ENCODE measurements around the gene ERCC5. TPM values are rescaled to one million over a fixed set of nuclear protein-coding genes. Genes with fewer than 3 reads are reported as not detected.

Gene ERCC5
- total and polyA plus RNA-seq, 2 donors (not counting 3 experiments of a cell fraction or from before 2014, with no cell fraction given) = 12.5 to 40.1 TPM

GRCh38 chr13:102836471-102836870, 9.4 kb upstream of the ERCC5 start:
- CTCF ChIA-PET = no interaction called here
- no peak for FAIRE-seq

More at GRCh38 chr13:102836471-102836870, 9.4 kb upstream of the ERCC5 start:
- H3K79me2 ChIP-seq (ENCODE audit: control insufficient read depth, insufficient read depth, low read length) = no peaks in the 10 kb centered on the region
- H3K9me3 ChIP-seq (replicated peaks; ENCODE audit: control insufficient read depth, insufficient read depth, low read length) = no peaks in the 10 kb centered on the region
- H4K20me1 ChIP-seq (replicated peaks; ENCODE audit: control insufficient read depth, extremely low read depth, insufficient read depth, low read length) = no peaks in the 10 kb centered on the region
- H2AFZ ChIP-seq (ENCODE audit: low read depth, low read length) = no peak overlapping the region
- dilution Hi-C loops (cut with MboI; ENCODE audit: extremely low pct_ligation_motif_present, low sequenced_read_pairs) = no loop called here
- H3K27ac ChIP-seq (ENCODE audit: insufficient read depth, low read depth, low read length) = no peak overlapping the region
- H3K4me3 ChIP-seq (replicated peaks in 1 of 3; ENCODE audit: insufficient read depth in 1 of 3, low read depth in 1 of 3, low read length in 3 of 3) = no peak overlapping the region
- no peak overlapping the region for H3K4me2 ChIP-seq (ENCODE audit: insufficient read depth, low read length)
- no peak overlapping the region for H3K9ac ChIP-seq (replicated peaks; ENCODE audit: extremely low read depth, insufficient read depth, low read length)
- H3K36me3 ChIP-seq (ENCODE audit: control insufficient read depth in 2 of 2, extremely low read depth in 1 of 2, insufficient read depth in 2 of 2, low read length in 2 of 2) = peaks cover 0 to 4% of the 10 kb centered on the region in 2 experiments
- POLR2A ChIA-PET = no interaction called here
- intact Hi-C loops (cut with micrococcal nuclease) = no loop called here
- TF ChIP-seq POLR2AphosphoS5 (IDR thresholded peaks at IDR 0.05; ENCODE audit: insufficient read depth, low read depth, low read length) = no peak
- no peak for TF ChIP-seq GATA2 (IDR thresholded peaks at IDR 0.05; ENCODE audit: insufficient read depth, insufficient read length, low read depth, low read length)
- TF ChIP-seq MAX (IDR thresholded peaks at IDR 0.05; ENCODE audit: insufficient read depth, insufficient read length) = no peak
- TF ChIP-seq JUN (IDR thresholded peaks at IDR 0.05; ENCODE audit: borderline replicate concordance, insufficient read depth, insufficient read length, low read depth) = no peak
- TF ChIP-seq POLR2A (IDR thresholded peaks at IDR 0.05; ENCODE audit: low read depth, low read length) = no peak
- no peak for TF ChIP-seq EZH2 (IDR thresholded peaks at IDR 0.05; ENCODE audit: borderline replicate concordance, low read depth, low read length, severe bottlenecking)
- TF ChIP-seq MYC (IDR thresholded peaks at IDR 0.05; ENCODE audit: low read depth, low read length) = no peak
- no peak for TF ChIP-seq FOS (IDR thresholded peaks at IDR 0.05; ENCODE audit: borderline replicate concordance, insufficient read depth, low read length)
- TF ChIP-seq CTCF (IDR thresholded peaks at IDR 0.05; ENCODE audit: extremely low read depth in 1 of 2, insufficient read depth in 1 of 2, low read depth in 1 of 2, low read length in 2 of 2) = no peak
- no peaks in the 10 kb centered on the region for H3K9me1 ChIP-seq (replicated peaks; ENCODE audit: control insufficient read depth, extremely low read depth, insufficient read depth, low read length)
- no peak for DNase-seq (ENCODE audit: low read depth, low spot score)
- no TSS peak for BruUV-seq (replicated peaks)
- no peaks in the 10 kb centered on the region for H3K4me1 ChIP-seq (ENCODE audit: control insufficient read depth, extremely low read depth, insufficient read depth, low read length)
- H3K27me3 ChIP-seq (ENCODE audit: control insufficient read depth in 2 of 2, insufficient read depth in 2 of 2, low read length in 2 of 2) = no peaks in the 10 kb centered on the region
